OCI-M2 (cell line): ENCODE measurements around the gene CPNE9.
"Not testable (repeated sequence)": the region's sequence is repeated elsewhere in the genome, so short reads cannot be mapped to it uniquely, and the experiment has no call there.

ENCODE experiments used
- DNase-seq: peaks from one replicate; lab custom pipeline; 2025; ENCODE audit not compliant: unreplicated experiment; lab: John Stamatoyannopoulos, UW

CPNE9 gene

GRCh38 chr3:9745521-9745920, 41.9 kb downstream of the CPNE9 start:
- DNase-seq, result no peak

DNA sequence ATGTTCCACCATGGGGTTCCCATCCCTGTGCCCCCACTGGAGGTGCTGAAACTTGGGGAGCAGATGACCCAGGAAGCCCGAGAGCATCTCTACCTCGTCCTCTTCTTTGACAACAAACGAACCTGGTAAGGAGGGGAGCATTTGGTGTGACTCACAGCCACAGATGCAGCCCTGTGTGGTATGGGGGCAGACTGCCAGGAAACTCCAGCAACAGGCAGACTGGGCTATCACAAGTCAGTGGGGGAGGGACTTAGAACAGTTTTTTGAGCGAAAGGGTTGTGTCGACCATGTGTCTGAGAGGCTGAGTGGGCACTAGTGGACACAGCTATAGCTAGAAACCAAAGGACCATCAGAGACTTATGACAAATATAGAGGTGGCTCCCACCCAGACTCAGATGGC, 42.7 kb downstream of the CPNE9 start:
- no peak for DNase-seq

GRCh38 chr3:9747267-9747666, 43.6 kb downstream of the CPNE9 start:
- no peak for DNase-seq

- DNase-seq, result no peak
Measured at GRCh38 chr3:9748031-9748430, 44.4 kb downstream of the CPNE9 start.

- no peak for DNase-seq
Measured at GRCh38 chr3:9749296-9749644, 45.6 kb downstream of the CPNE9 start.

- DNase-seq, result peak; percentile 81
Measured at GRCh38 chr3:9749645-9750555, 46.3 kb downstream of the CPNE9 start, which contains the start of gene OGG1. OGG1 (plus strand) TSS chr3:9749952; CDS start chr3:9750287, 335 bp downstream.

DNA sequence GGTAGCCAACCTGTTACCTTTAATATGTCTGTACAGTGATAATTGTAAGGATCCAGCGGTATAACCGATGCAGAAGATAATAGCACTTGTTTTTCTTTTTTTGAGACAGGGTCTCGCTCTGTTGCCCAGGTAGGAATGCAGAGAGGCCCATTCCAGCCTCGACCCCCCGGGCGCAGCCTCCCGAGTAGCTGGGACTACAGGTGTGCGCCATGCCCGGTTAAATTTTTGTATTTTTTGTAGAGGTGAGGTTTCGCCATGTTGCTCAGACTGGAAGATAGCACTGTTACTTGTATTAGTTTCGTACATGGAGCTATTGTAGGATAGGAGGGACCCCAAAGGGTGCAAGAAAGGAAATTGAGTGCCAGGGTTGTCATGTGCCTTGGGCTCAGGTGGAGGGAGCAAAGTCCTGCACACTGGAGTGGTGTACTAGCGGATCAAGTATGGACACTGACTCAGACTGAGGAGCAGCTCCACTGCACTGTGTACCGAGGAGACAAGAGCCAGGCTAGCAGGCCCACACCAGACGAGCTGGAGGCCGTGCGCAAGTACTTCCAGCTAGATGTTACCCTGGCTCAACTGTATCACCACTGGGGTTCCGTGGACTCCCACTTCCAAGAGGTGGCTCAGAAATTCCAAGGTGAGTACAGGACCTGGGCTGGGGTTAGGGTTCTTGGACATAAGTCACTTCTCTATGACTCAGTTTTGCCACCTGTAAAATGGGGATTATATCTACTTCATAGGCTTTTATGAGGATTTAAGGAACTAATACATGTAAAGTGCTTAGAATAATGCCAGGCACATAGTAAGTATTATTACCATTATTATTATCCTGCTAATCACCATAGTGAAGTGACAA, 47.2 kb downstream of the CPNE9 start:
- DNase-seq, result no peak

DNA sequence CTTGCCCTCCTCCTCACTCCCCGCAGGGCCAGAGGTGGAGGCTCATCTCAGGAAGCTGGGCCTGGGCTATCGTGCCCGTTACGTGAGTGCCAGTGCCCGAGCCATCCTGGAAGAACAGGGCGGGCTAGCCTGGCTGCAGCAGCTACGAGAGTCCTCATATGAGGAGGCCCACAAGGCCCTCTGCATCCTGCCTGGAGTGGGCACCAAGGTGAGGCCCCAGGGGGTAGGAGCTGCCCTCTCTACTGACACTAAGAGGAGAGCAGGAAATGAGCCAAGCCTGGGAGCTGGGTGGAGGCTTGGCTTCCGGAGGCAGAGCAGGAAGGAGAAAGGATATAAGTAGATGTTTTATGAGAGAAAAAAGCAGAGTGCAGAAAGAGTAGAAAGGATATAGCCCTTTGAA, 51.0 kb downstream of the CPNE9 start:
- DNase-seq, result no peak

- no peak for DNase-seq
Measured at GRCh38 chr3:9757427-9757826, 53.8 kb downstream of the CPNE9 start.

GRCh38 chr3:9760779-9761505, 57.3 kb downstream of the CPNE9 start:
- no peak for DNase-seq

- DNase-seq, result no peak
Measured at GRCh38 chr3:9761919-9762318, 58.3 kb downstream of the CPNE9 start.

DNA sequence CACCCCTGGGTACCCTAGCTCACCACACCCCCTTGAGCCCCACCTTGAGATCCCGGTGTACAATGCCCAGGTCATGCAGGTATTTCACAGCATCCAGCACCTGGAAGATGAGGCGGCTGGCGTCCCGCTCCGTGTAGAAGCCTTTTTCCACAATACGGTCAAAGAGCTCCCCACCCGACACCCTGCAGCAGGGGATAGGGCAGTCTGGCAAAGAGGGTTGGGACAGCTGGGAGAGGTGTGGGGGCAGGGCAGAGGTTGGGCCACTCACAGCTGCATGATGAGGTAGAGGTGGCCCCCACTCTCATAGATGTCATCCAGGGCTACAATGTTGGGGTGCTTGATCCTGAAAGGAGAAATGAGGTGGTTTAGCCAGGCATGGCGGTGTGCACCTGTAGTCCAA, 59.2 kb downstream of the CPNE9 start:
- DNase-seq, result no peak

GRCh38 chr3:9765865-9766264, 62.2 kb downstream of the CPNE9 start:
- no peak for DNase-seq

DNA sequence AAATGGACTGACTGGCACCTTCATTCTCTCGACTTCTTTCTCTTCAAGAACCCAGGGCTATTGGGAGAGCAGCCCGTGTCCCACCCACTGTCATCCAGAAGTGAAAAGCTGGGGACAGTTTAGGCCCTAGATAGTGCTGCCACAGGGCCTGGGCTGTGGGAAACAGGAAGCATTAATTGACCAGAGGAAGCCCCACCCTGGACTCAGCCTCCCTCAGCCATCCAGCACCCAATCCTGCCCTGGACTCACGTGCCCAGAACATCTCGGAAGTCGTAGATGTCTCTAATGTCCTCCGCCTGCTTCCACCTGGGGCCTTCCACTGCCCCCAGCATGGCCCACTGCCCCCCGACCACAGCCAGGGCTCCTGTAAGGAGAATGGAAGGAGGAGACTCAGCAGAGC, 63.8 kb downstream of the CPNE9 start:
- no peak for DNase-seq

DNA sequence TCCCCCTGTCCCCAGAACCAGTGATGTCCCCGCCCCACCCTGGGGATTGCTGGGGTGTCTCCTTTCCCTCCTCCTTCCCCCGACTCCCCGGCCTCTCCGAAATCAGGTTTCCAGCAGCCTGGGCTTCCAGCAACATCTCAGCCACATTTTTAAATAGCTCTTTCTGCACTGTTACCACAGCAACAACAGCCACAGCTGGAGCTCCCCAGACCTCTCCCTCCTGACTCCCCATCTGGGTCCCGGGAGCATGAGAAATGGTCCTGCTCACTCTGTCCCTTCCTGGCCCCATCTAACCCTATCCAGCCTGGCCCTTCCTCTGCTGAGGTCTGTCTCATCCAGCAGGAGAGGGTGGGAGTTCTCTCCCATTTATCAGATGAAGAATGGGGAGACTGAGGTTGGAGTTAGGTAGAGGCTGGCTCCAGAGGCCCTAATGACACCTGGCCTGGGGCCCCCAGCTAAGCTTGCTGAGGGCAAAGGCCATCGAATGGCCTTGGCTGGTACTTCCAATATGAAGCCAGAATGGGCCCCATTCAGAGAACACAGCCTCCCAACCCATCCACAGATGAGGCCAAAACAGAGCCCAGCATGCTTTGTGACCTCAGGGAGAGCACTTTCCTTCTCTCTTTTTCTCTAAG, 64.6 kb downstream of the CPNE9 start:
- DNase-seq, result no peak

- no peak for DNase-seq
Measured at GRCh38 chr3:9769012-9769411, 65.4 kb downstream of the CPNE9 start.

DNA sequence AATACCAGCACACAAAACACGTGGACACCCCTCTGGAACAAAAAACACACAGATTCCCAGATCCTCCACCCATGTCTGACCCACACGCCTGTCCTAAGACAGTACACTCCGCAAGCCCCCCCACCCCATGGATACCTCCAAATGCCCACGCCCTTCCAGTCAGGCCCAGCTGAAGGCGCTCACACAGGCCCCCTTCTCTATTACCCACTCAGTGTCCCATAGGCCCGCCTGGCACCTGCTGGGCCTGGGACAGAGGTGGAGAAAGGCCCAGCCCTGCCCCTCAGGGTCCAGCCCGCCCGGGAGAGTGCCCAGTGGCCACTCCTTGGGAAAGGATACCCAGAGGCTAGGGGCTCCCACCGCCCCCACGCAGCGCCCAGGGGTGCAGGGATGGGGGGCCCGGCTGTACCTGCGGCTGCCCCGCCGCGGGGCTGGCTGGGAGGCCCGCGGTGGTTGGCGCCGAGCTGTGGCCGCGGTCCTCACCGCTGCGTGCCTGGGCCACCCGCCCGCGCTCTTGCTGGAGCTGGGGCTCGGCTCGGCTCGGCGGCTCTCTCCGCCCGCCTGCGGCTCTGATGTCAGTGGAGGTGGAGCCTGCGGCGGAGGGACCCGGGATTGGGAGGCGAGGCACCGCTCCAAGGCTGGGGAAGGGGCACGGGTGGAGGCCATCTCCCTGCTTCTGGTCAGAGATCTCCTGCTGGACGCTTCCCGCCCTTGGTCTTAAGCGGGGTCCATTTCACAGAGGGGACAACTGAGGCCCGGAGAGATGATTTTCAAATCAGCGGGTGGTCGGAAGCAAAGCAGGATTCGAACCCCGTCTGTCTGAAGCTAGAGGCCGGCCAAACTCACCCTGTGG, 66.0 kb downstream of the CPNE9 start, which contains the start of gene CAMK1:
TSS of gene CAMK1 (minus strand) at position 522 of the 850 bp plus-strand sequence. CDS start 2,198 bp downstream, outside the sequence.
- DNase-seq, result no peak

- no peak for DNase-seq
Measured at GRCh38 chr3:9770276-9770812, 66.7 kb downstream of the CPNE9 start.

DNA sequence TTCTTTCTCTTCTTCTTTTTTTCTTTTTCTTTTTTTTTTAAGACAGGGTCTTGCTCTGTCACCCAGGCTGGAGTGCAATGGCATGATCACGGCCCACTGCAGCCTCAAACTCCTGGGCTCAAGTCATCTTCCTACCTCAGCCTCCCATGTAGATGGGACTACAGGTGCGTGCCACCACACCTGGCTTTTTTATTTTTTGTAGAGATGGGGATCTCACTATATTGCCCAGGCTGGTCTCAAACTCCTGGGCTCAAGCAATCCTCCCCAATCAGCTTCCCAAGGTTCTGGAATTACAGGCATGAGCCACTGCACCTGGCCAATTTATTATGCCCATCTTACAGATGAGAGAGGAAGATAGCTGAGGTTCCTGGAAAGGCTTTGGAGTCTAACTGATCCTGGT, 67.4 kb downstream of the CPNE9 start:
- not testable (repeated sequence) for DNase-seq
